GM19328 (cell line): ENCODE results near the gene CPA5.

Experiments
- ATAC-seq: cut with Tn5 transposase; IDR thresholded peaks from one replicate; pipeline ENCODE4 v1.9.1; 2021; ENCODE audit warnings: mild to moderate bottlenecking, moderate library complexity; ENCODE audit not compliant: unreplicated experiment

The CPA5 gene

DNA sequence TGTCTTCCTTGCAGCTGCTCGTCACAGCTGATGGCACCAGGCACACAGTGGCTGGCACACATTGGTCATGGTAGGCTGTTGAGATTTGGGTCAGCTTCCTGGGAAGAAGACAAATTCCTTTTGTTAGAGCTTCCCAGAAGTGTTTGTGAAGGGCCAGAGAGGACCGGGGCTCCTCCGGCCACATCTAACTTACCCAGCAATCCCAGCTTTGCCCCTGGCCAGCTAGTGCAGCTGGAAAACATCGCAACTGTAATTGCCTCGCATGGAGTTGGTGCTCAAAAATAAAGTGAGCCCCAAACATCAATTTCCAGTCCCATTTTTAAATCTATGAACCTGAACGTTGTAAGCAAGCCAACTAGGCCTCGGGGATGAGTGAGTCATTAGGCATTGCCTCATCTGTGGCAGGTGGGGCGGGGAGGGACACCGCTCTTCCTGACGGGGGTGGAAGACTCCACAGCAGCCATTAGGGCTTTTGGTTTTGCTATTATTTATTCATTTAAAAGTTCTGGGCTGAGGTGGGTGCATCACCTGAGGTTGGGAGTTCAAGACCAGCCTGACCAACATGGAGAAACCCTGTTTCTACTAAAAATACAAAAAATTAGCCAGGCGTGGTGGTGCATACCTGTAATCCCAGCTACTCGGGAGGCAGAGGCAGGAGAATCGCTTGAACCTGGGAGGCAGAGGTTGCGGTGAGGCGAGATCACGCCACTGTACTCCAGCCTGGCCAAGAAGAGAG, 12.4 kb downstream of the CPA5 start:
- no peak for ATAC-seq

GRCh38 chr7:130358471-130358870, 13.9 kb downstream of the CPA5 start:
- ATAC-seq, result no peak

DNA sequence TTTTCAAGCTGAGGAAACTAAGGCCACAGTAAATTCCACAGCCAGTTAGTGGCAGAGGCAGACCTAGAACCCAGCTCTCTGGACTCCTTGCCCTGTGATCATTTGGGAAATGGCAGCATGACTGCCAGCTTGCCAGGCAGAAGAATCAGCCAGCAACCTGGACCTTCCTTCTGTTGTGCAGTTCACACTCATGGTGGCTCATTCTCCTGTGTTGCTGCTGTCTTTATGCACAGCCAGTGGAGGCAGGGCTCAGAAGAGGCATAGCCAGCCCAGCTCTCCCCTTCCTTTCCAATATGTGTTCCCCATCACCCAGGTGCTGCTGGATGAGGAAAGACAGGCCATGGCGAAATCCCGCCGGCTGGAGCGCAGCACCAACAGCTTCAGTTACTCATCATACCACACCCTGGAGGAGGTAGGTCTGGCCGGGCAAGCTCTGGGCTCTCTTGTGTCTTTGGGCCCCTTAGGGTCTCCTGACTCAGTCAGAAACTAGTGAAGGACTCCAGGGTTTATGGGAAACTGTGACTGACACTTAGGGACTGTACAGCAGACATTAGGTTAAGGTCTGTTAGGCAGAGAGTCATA, 14.8 kb downstream of the CPA5 start:
- ATAC-seq, result no peak

DNA sequence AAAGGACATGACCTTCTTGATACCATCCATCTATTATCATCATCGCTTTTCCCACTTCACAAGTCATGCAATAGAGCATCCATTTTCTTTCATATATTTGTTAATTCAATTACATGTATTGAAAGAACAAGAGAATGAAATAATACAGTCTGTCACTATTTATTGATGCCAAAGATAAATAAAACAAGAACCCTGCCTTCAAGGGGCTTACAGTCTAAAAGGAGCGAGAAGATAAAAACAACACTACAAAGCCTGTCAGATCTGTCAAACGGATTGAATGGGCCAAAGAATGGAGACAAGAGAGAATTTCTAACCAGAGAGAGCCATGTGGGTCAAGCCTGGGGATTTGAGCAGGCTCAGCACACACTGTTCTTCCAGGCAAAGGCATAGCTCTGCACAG, 15.9 kb downstream of the CPA5 start:
- no peak for ATAC-seq

- no peak for ATAC-seq
These were observed 17.1 kb downstream of the CPA5 start for GRCh38 chr7:130361681-130362080.

DNA sequence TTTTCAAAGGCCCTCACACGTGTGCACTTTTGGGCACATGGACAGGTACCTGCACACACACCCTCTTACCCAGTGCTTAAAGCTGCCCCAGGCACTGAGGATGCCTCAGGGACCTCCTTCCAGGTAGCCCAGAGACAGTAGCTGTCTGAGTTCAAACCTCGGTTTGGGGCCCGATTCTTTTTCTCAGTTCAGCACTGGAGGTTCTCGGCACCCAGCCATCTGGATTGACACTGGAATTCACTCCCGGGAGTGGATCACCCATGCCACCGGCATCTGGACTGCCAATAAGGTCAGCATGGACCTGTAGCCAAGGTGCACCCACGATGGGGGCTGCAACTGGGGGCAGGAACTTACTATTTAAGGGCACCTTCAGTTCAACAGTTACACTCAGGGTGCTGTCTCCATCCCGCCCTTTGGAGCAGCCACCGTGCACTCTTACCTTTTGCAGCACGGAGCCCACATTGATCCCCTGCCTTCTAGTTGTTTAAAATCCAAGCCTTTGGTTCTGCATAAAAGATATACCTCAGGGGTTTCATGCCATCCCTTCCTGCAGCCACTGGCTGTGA, 17.7 kb downstream of the CPA5 start:
- ATAC-seq, result no peak

GRCh38 chr7:130363026-130363847, 18.6 kb downstream of the CPA5 start:
- no peak for ATAC-seq

GRCh38 chr7:130364451-130364850, 19.8 kb downstream of the CPA5 start:
- ATAC-seq, result no peak

DNA sequence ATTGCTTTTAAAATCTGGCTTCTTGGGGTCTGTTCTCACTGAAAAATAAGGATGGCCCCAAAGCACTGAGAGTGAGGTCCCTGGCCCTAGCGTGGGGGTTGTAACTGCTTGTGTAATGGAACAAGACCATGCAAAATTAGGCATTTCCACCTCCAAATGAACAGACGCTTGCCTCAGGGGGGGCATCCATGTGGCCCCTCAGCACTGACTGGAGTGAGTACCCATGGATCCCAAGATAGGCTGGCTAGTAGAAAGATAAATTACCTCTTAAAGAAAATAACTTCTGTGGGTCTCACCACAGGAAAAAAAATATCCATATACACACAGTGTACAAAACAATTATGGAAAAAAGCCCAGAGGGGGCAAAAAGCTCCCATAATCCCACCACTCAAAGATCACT, 20.5 kb downstream of the CPA5 start:
- no peak for ATAC-seq

DNA sequence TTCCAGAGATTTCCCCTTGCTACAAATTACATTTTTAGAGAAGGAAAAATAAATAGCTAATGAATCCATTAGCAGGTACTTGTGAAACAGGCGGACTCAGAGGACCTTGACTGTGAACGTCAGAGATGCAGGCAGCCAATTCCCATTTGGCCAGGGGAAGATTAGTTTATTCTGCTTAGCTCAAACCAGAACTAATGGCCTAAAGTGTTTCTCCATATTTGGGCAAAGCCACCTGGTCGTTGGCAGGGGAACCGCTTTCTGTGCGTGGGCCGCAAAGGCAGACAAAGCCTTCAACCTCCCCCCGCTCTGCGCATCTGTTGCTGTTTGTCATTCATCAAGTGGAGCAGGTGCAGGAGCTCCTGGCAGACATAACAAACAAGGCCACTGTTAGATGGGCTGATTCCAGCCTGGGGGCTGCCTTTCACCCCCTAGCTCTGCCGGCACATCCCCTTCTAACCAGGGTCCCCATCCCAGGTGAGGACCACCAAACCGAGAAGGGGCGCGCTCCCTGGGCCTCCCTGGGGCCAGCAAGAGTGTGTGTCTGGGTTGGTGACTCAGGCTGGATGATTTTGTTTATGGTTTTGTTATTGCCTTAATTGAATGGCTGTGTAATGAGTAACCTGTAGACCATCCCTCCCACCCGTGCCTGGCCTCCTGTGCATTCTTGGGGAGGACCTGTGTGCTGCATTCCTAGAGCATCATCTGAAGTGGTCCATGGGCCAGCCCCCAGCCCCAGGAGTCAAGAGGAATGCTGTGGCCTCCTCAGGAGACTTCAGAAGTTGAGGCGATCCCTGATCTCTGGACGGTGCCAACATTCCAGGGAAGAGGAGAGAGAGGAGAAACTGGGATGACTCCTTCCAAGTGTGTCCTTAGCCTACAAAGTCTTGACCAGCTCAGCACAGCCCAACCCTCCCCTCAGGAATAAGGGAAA, 21.2 kb downstream of the CPA5 start:
- peak; percentile 60 for ATAC-seq

- ATAC-seq, result no peak
These were observed 21.9 kb downstream of the CPA5 start for GRCh38 chr7:130366564-130366963.

GRCh38 chr7:130367088-130367755, 22.6 kb downstream of the CPA5 start:
- no peak for ATAC-seq

DNA sequence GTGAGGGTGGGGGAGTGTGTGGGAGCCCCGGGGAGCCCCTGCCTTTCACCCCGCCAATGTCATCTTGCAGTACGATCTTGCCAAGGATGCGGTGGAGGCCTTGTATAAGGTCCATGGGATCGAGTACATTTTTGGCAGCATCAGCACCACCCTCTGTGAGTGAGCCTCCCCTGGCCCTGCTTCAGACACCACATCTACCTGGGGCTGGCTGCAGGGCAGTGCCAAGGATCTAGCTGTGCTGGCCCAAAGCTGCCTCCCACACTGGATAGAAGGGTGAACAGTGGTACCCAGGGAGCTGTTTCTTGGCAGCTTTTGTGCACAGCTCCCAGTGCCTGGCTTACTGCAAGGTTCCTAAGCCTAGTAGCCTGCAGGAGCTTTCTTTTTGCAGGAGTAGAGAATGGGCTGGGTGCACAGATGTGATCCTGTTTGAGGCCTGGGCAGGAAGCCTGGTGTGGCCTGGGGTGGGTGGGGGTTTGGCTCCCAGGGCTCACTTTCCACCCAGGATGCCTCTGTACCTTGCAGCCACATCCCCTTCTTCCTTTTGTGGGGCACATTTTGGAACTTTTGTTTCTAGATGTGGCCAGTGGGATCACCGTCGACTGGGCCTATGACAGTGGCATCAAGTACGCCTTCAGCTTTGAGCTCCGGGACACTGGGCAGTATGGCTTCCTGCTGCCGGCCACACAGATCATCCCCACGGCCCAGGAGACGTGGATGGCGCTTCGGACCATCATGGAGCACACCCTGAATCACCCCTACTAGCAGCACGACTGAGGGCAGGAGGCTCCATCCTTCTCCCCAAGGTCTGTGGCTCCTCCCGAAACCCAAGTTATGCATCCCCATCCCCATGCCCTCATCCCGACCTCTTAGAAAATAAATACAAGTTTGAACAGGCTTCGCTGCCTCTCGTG, 23.5 kb downstream of the CPA5 start:
- no peak for ATAC-seq

DNA sequence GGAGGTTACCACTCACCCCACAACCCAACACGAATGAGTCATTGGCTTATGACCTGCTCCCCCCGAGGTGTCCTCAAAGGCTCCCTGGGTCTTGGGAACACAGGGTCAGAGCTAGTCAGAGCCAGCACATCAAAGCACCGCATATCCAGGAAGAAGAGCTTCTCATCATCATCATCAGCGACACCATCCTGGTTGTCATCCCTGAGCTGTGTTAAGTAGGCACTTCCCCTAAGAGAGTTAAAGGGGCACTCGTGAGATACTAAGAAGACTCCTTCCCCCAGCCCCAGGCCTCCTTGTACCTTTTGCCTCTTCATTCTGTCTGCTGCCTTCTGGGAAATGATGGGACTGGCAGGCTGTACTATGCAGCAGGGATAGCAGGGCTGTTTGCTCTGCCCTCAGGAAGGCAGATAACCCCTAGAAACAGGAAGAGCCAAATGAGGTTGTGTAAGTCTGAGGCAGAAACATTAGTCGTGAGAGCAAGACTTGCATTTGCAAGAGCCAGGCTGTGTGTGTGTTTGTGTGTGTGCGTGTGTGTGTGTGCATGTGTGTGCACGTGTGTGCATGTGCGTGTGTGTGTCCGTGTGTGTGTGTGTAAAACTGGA, 24.6 kb downstream of the CPA5 start:
- no peak for ATAC-seq

DNA sequence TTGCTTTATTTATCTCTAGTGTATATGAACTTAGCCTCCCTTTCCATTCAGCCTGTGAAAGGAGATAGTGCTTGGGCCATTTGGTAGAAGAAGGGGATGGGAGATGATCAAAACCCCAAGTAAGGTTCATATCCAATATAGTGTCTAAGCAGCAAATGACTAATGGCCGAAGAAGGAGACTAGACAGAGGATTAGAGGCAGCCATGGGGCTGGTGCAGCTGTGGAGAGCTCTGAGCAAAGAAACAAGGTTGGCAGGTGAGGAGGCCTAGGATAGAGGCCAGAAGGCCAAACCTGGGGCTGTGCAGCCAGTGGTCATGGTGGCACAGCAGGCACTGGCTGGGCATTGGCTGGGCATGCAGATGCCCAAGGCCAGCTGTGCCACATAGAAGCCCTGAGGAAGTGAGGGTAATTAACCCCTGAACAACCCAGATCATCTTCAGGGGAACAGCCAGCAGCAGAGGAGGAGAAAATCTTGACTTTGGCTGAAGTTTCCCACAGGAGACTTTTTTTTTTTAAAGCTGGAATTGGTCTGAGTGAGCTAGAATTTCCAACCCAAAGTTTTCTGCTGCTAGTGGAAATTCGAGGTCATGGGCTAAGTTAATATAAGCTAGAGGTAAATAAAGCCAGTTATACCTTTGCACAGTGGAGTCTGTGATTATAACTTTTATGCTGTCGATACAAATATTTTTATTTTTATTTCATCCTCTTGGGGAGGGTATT, 25.4 kb downstream of the CPA5 start:
- no peak for ATAC-seq

DNA sequence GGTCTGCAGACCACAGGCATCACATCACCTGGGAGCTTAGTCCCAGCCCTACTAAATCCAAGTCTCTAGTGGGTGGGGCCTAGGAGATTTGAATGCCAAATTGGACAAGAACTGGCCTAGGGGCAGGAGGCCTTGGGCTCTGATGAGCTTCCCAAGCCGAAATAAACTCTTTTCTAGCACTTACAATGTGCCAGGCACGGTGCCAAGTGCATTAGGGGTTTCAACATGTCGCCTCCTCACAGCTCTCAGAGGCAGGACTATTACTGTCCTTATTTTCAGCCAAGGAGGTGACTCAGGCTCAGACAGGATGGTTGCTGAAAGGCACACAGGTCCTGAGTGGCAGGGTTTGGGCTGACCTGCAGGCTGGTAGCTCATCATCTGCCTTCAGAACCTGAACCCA, 26.4 kb downstream of the CPA5 start:
- ATAC-seq, result no peak

- no peak for ATAC-seq
These were observed 28.0 kb downstream of the CPA5 start for GRCh38 chr7:130372402-130373165.
